ENCODE results near the gene TOP1.

Gene TOP1

DNA sequence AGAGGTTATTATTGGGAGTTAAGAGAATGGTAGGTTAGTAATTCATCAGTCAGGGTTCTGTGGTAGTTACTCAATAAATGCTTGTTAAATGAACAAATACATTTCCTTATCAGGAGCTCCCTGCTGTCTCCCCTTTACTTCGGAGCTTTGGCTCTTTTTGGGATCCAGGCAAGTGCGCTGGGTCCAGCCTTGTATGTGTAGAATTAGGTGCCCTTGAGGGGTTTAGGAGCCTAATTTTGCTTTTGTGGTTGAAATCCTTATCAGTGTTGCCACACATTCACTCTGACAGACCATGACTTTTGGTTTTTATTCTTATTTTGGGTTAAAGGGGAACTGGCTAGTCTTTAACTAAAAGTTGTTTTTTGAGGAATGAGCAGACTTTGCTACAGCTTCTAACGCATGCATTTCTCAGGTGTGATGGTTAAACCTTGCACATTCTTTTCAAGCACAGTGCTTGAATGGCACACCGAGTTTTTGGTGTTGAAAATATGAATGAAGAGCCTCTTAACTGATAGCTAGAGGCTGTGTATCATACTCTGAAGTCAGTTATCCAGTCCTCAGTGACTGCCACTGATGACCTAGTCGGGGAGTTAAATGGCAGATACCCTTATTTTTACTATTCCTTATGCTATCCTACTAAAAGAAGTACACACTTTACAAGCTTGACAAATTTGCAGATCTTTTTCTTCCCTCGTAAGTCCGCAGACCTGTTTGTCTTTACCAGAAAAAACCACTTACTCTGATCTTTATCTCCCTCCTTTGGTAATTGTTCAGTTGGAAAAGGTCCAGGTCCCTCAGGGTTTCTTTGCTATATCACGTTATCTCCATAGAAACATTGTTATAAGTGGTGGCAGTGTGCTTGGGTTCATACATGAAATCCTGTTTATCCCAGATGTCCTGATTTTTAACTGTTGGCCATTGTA is 58.0 kb downstream of the TOP1 start (continued):
- TF ChIP-seq ZBTB8A (tag by site-specific recombination; IDR thresholded peaks at IDR 0.05) (no peak; the same call in 1 of the 2 replicates), ZNF138 (tag by site-specific recombination; IDR thresholded peaks at IDR 0.05; ENCODE audit: borderline replicate concordance) (no peak), ZEB2 (tag by site-specific recombination; IDR thresholded peaks at IDR 0.05) (0 out of 2 replicates have a peak, but pooled peaks have one; percentile 16), ZXDB (tag by site-specific recombination; IDR thresholded peaks at IDR 0.05) (0 out of 2 replicates have a peak, but pooled peaks have one; percentile 48), ZNF23 (tag by site-specific recombination; IDR thresholded peaks at IDR 0.05; ENCODE audit: borderline replicate concordance) (no peak), ZBTB17 (tag by site-specific recombination; IDR thresholded peaks at IDR 0.05) (peak; percentile 47), ZNF837 (tag by site-specific recombination; IDR thresholded peaks at IDR 0.05) (no peak), HOXD13 (CRISPR knock-in tag; IDR thresholded peaks at IDR 0.05; ENCODE audit: borderline replicate concordance) (peak; percentile 58; the same call in 1 of the 2 replicates), KLF10 (tag by site-specific recombination; IDR thresholded peaks at IDR 0.05) (no peak), ZNF16 (tag by site-specific recombination; IDR thresholded peaks at IDR 0.05; ENCODE audit: low read depth) (no peak), ZNF664 (tag by site-specific recombination; IDR thresholded peaks at IDR 0.05) (peak; percentile 99), ZNF555 (tag by site-specific recombination; conservative IDR thresholded peaks at IDR 0.05) (no peak), SP3 (tag by site-specific recombination; IDR thresholded peaks at IDR 0.05) (no peak), ZBTB1 (tag by site-specific recombination; IDR thresholded peaks at IDR 0.05) (no peak), ZNF792 (tag by site-specific recombination; IDR thresholded peaks at IDR 0.05) (no peak), ZNF37A (tag by site-specific recombination; IDR thresholded peaks at IDR 0.05) (no peak), ZNF132 (tag by site-specific recombination; IDR thresholded peaks at IDR 0.05; ENCODE audit: borderline replicate concordance) (no peak), IKZF3 (tag by site-specific recombination; IDR thresholded peaks at IDR 0.05) (peak; percentile 82), RBAK (tag by site-specific recombination; IDR thresholded peaks at IDR 0.05) (no peak), FEZF1 (tag by site-specific recombination; IDR thresholded peaks at IDR 0.05) (peak; percentile 89), ZNF121 (tag by site-specific recombination; IDR thresholded peaks at IDR 0.05) (no peak), ZNF366 (tag by site-specific recombination; conservative IDR thresholded peaks at IDR 0.05) (peak; percentile 22; the same call in 1 of the 2 replicates), ZFP69B (tag by site-specific recombination; IDR thresholded peaks at IDR 0.05) (no peak)
- TF ChIP-seq, protein P1, sequence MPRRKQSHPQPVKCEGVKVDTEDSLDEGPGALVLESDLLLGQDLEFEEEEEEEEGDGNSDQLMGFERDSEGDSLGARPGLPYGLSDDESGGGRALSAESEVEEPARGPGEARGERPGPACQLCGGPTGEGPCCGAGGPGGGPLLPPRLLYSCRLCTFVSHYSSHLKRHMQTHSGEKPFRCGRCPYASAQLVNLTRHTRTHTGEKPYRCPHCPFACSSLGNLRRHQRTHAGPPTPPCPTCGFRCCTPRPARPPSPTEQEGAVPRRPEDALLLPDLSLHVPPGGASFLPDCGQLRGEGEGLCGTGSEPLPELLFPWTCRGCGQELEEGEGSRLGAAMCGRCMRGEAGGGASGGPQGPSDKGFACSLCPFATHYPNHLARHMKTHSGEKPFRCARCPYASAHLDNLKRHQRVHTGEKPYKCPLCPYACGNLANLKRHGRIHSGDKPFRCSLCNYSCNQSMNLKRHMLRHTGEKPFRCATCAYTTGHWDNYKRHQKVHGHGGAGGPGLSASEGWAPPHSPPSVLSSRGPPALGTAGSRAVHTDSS (tag by site-specific recombination; IDR thresholded peaks at IDR 0.05) = no peak
- TF ChIP-seq, protein P2, sequence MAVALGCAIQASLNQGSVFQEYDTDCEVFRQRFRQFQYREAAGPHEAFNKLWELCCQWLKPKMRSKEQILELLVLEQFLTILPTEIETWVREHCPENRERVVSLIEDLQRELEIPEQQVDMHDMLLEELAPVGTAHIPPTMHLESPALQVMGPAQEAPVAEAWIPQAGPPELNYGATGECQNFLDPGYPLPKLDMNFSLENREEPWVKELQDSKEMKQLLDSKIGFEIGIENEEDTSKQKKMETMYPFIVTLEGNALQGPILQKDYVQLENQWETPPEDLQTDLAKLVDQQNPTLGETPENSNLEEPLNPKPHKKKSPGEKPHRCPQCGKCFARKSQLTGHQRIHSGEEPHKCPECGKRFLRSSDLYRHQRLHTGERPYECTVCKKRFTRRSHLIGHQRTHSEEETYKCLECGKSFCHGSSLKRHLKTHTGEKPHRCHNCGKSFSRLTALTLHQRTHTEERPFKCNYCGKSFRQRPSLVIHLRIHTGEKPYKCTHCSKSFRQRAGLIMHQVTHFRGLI (tag by site-specific recombination; IDR thresholded peaks at IDR 0.05) = peak; percentile 43; the same call in 1 of the 2 replicates
- TF ChIP-seq, protein P3, sequence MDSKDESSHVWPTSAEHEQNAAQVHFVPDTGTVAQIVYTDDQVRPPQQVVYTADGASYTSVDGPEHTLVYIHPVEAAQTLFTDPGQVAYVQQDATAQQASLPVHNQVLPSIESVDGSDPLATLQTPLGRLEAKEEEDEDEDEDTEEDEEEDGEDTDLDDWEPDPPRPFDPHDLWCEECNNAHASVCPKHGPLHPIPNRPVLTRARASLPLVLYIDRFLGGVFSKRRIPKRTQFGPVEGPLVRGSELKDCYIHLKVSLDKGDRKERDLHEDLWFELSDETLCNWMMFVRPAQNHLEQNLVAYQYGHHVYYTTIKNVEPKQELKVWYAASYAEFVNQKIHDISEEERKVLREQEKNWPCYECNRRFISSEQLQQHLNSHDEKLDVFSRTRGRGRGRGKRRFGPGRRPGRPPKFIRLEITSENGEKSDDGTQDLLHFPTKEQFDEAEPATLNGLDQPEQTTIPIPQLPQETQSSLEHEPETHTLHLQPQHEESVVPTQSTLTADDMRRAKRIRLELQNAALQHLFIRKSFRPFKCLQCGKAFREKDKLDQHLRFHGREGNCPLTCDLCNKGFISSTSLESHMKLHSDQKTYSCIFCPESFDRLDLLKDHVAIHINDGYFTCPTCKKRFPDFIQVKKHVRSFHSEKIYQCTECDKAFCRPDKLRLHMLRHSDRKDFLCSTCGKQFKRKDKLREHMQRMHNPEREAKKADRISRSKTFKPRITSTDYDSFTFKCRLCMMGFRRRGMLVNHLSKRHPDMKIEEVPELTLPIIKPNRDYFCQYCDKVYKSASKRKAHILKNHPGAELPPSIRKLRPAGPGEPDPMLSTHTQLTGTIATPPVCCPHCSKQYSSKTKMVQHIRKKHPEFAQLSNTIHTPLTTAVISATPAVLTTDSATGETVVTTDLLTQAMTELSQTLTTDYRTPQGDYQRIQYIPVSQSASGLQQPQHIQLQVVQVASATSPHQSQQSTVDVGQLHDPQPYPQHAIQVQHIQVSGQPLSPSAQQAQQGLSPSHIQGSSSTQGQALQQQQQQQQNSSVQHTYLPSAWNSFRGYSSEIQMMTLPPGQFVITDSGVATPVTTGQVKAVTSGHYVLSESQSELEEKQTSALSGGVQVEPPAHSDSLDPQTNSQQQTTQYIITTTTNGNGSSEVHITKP (tag by site-specific recombination; IDR thresholded peaks at IDR 0.05) = 0 out of 2 replicates have a peak, but pooled peaks have one; percentile 4
- TF ChIP-seq, protein P4, sequence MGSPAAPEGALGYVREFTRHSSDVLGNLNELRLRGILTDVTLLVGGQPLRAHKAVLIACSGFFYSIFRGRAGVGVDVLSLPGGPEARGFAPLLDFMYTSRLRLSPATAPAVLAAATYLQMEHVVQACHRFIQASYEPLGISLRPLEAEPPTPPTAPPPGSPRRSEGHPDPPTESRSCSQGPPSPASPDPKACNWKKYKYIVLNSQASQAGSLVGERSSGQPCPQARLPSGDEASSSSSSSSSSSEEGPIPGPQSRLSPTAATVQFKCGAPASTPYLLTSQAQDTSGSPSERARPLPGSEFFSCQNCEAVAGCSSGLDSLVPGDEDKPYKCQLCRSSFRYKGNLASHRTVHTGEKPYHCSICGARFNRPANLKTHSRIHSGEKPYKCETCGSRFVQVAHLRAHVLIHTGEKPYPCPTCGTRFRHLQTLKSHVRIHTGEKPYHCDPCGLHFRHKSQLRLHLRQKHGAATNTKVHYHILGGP (tag by site-specific recombination; IDR thresholded peaks at IDR 0.05) = no peak
- TF ChIP-seq, protein P5, sequence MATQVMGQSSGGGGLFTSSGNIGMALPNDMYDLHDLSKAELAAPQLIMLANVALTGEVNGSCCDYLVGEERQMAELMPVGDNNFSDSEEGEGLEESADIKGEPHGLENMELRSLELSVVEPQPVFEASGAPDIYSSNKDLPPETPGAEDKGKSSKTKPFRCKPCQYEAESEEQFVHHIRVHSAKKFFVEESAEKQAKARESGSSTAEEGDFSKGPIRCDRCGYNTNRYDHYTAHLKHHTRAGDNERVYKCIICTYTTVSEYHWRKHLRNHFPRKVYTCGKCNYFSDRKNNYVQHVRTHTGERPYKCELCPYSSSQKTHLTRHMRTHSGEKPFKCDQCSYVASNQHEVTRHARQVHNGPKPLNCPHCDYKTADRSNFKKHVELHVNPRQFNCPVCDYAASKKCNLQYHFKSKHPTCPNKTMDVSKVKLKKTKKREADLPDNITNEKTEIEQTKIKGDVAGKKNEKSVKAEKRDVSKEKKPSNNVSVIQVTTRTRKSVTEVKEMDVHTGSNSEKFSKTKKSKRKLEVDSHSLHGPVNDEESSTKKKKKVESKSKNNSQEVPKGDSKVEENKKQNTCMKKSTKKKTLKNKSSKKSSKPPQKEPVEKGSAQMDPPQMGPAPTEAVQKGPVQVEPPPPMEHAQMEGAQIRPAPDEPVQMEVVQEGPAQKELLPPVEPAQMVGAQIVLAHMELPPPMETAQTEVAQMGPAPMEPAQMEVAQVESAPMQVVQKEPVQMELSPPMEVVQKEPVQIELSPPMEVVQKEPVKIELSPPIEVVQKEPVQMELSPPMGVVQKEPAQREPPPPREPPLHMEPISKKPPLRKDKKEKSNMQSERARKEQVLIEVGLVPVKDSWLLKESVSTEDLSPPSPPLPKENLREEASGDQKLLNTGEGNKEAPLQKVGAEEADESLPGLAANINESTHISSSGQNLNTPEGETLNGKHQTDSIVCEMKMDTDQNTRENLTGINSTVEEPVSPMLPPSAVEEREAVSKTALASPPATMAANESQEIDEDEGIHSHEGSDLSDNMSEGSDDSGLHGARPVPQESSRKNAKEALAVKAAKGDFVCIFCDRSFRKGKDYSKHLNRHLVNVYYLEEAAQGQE (tag by site-specific recombination; IDR thresholded peaks at IDR 0.05) = no peak

Measured in HEK293 (cell line).